Measurements from ENCODE around the gene CEP63.
A peak's percentile ranks its signal among the peaks of the same experiment; 100 is the strongest.

The CEP63 gene

DNA sequence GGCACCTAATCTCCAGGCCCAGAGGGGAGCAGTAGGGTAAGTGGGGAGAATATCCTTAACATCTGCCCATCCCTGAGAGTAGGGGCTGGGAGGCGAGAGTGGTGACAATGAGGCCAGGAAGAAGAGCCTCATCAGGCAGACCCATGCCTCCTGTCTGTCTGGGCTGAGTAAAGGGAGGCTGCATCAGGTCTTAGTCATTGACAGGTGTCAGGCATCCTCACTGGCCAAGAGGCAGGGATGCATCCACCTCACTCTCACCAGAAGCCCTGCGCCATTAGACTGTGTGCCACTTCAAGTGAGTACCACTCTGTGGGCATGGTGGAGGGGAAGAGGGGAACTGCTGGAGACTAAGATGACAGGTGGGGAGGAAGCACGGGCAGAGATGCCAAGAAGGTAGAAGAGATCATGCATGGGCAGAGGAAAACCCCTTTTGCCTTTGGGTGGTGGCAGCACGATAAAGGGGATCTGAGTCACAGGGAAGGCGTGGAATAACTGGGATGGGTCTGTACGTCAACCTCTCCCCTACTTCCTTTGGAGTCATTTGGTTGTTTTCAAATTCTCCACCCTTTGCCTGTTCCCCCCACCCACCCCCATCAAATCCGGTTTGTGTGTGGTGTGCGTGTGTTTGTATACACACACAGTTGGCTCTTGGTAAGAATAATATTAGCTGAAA, 14.2 kb upstream of the CEP63 start:
- no peak for DNase-seq

DNA sequence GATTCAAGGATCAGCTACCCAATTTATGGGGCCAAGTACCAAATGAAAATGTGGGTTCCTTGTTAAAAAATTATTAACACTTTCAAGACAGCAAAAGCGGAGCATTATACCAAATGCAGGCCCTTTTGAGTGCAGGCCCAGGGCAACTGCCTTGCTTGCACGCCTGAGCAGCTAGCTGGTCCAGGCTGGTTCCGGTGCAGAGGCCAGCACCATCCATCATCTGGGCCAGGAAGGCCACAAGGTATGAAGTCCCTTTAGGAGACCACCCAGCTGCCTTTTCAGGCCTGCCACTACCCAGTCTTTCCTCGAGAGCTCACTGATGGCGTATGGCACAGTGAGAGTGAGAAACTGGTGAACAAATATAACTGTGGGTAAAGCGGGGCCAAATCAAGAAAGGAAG, 13.0 kb upstream of the CEP63 start:
- DNase-seq = no peak

DNA sequence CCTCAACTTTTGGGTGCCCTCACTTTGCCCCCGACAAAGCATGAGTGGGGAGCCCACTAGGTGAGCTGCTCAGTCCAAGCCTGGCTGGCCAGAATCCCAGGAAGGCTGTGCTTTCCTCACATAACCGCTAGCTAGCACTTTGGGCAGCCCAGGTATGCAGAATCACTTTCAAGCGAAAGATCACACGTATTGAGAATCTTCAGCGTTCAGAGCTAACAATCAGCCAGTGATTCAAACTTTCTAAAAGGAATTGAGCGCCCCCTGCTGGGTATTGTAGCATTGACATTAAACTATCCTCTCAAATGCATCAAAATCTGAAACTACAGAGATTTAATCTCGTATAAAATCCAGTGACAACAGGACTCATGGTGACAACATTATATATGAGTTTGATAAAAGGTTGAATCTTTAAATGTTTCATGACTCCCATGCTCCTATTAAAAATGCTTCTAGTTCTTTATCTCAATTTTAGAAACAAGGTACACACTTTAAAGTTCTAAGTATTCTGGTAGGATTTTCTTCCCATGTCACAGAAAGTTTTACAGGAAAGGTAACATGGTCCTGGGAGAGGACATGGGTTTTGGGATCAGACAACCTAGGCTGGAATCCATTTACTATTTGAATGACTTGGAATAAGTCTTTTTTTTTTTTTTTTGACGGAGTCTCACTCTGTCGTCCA, 11.8 kb upstream of the CEP63 start:
- peak; percentile 80 to 87 for DNase-seq

DNA sequence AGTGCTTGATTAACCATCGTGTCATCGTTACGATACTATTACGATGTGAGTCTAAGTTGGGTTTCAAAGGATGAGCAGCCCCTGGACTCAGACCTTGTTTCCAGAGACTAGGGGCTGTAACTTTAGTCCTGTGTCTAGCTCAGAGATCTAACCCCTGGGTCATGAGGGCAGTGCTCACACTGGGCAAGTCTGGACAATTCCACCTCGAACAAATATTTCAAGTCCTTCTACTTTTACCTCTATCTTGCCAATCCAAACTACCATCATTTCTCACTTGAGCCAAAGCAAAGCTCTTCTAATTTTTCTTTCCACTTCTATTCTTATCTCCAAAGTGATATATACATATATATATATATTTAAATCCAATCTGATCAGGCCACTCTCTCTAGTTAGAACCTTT, 10.9 kb upstream of the CEP63 start:
- DNase-seq = no peak

DNA sequence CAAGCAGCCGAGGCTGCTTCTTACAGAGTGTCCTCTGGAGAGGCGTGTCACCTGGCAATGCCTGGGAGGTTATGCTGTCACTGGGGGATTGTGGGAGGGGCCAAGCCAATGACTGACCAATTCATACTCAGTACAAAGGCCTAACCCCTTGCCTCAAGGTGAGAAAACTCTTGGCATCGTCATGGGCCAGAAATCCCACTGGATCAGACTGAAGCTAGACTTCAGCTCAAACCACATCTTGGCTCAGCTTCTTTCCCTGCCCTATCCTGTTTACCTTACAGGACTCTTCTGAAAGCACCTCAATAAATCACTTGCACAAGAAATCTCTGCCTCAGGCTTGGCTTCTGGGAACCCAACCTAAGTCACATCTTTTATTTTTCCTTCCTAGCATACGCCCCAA, 9.6 kb upstream of the CEP63 start:
- DNase-seq = no peak

DNA sequence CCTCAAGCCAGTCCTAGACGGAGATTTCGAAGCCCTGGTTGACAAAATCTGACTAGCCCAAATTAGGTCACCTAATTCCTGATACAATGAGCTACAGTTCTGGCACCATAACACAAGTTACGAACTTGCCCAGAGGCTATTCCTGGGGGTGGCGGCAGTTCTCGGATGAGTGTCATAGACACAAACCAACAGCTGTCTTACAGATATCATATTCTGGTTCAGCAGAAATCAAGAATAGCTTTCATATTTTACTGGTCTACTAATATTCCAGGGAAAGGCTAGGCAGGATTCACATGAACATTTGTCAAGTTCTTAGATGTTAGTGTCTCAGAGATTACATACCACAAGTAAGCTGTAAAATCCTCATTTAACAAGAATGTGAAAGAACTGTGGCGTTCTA, 8.9 kb upstream of the CEP63 start:
- no peak for DNase-seq

DNA sequence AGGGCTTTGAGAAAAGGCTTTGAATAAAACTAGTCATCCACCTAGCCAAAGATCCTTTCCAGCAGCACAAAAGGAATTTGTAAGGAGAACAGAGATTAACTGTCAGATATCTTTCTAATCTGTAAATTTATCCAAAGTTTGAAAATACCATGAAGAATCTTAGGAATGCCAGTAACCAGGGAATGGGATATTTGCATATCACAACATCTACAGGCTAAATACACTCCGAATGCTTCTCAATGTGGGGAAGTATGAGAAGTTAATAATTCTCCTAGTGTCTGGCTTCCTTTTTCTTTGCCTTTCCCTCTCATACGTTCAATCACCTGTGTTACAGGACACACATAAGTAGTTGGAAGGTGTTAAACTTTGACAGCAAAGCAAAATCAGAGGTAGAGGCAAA, 7.9 kb upstream of the CEP63 start:
- DNase-seq = no peak

DNA sequence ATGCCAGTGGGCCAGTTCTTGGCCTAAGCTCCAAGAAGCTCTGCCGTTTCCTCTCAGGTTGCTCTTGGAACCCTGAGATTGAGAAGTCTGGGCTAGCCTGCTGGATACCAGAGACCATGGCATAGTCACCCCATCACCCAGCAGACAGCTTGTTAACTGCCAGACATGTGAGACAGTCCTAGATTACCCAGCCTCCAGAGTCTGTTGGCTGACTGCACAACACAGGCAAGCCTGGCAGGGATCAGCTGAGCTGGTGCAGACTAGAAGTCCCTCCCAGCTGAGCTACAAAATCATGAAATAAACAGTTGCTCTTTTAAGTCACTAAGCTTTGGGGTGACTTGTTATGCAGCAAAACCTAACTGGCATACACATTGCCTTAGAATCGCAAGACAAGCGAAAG, 5.3 kb upstream of the CEP63 start:
- no peak for DNase-seq

DNA sequence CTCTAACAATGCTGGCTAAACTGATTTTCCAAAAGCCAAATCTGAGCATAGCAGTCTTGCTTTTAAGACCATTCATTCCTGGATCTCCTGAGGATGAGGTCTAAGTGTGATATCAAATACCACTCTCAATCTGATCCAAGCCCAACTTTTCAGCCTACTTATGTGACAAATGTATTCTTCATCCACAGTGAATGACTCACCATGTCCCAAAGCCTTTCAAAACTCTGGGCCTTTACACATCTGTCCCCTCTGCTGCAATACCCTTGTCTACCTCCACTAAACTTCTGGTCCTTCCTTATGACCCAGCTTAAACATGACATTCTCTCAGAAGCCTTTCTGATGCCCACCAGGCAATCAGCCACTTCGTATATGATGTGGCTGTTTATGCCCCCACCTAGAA, 4.7 kb upstream of the CEP63 start:
- DNase-seq = no peak

DNA sequence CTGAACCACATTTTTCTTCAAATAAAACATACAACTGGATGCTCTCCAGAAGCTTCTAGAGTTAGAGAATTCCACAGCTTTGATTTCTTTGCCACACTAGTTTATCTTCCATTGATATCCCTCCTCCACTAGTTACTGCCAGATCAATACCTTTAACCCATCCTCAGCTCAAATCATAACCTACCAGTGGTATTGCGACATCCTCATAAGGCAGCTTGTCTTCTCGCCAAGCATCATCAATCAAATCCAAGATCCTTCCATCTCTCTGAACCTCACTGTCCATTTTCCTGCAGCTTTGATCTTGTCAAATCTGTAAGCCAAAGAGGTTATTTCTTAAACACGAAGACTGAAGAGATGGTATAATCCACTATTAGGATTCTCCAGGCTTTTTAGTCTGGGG, 3.2 kb upstream of the CEP63 start:
- no peak for DNase-seq

DNA sequence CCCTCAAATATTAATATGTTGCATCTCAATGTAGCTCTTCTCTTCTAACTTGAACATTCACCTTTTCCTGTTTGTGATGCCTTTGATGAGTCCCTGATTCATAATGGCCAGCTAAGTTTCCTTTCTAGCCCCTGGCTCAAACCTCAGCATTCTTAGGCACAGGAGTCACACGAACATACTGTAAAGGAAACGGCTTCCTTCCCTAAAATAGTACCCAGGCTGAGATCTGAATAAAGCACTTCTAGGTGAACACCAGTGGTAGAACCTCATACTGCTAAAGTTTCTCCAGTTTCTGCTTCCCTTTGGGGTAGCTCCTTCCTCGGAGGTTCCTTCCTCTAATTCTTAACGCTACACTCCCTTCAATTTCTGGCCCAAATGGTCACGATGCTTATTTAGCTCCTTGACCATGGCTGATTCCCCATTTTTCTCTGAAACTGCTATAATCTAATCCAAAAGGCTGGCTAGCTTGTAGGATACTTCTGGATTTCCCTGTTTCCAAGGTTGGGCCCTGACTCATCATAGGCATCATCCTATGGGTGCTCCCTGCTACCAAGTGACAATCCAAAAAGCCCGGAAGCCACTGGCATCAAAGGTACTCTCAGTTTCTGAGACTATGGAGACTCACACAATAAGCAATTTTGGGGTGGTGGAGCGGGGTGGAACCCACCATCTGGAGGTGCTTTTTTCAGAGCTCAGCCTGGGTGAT, 2.5 kb upstream of the CEP63 start:
- no peak for DNase-seq

DNA sequence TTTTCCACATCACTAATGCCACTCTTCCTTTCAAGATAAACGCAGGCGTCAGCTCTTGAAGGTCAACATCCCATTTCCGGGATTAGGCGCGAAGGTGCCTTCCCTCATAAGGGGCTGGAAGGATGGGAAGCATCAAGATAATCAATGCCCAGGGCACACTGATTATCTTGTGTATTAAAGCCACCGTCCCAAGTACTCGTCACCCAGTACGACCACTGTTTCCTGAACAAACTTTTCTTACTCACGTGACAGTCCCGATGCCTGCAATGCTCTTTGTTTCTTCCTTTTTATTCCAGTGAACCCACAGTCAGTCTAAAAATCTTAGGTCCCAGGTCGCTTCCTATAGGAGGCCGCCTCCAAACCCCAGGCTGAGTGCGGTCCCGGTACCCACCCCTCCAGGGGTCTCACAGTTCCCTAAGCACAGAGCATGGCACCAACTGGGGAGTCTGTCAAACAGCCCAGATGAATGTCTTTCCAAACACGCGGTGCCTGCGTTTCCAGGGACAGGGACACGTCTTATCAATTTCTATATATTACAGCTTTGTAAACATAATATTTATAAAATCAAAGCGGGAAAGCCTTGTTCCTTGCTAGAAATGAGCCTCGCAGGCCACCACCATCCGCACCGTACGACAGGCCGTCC, 661 bp upstream of the CEP63 start:
- DNase-seq = no peak

DNA sequence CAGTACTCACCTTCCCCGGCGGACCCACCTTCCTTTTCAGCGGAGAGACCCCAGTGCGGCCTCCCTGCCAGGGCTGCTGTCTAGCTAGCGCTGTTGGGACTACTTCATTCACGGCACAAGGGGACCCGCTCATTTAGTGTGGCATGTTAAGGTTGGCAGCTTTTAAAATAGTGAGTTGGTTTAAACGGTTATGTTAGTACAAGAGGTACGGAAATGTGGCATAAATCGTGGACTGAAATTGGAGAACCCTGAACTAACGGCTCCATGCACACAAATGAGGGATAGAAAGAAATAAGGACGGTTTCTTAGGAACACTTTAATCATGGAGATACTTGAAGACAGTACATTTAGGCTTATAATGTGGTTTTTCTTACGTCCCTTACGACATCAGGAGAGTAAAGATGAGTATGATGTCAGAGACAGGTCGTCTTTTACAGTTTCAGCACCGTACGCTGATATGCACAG, 752 bp downstream of the CEP63 start:
- DNase-seq = peak; percentile 41 to 46

DNA sequence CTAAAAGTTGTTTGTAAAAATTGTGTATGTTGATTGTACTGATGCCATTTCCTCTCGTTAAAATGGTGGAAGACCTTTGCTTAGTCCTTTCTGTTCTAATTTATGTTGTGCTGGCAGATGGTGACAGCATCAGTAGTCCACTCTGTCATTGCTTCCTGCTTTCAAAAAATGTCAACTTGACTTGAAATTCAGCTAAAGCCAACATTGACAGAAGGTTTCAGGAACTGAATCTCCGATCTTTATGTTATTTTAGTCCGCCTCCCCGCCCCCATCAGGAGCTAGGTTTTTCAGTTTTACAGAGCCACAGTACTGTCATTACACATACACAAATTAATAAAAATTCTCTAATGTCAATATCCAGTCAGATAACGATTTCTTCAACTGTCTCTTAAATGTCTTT, 1.5 kb downstream of the CEP63 start:
- DNase-seq = peak in 1 of 2 experiments; percentile 33

DNA sequence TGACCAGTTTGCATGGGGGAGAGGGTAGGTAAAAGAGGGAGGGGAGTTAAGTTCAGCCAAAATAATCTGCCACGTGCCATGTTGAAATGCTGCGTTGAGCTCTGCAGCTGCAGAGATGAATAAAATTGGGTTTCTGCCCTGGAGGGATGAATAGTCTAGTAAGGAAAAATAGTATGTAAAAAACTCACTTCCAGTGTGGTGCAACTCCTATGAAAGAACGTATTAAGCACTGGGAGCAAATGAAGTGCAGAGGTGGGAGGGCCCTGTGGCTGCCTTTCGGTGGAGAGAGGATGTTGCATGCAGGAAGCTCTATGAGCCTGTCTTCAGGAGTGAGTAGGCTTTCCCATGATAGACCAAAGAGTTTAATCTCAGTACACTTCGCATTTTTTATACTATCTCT, 8.6 kb downstream of the CEP63 start:
- DNase-seq = no peak

DNA sequence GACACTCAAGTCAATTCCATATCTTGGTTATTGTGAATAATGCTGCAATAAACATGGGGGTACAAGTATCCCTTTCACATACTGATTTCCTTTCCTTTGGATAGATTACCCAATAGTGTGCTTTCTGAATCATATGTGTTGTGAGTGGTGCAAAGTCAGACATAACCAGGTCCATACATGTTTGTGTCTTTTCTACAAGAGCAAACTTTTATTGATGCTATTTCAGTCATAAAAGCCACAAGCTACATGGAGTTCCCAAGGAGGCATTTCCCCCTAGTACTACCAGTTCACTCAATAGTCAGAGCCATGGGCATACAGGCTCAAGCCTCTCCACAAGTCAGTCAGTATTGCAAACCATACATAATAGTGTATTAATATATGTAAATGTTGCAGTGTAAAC, 10.1 kb downstream of the CEP63 start:
- no peak for DNase-seq

DNA sequence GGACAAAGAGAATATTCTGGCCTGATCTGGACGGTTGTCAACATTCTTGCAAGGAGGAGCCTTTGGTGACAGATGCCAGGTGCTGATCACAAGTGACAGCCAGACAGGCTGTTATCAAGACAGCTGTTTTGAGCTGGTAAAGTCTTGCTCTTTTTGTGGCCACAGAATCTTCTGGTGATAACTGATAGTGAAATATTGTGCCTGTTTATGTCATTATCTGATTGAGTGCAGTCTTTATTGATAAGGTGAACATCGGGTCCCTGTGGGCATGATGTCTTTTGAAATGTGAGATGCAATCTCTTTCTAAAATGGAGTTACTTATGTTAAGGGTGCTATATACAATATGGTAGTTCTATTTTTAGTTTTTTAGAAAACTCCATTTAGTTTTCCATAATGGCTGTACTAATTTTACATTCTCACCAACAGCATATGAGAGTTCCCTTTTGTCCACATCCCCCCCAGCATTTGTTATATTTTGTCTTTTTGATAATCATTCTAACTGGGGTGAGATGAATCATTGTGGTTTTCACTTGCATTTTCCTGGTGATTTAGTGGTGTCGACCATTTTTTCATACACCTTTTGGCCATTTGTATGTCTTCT, 10.7 kb downstream of the CEP63 start:
- DNase-seq = no peak

DNA sequence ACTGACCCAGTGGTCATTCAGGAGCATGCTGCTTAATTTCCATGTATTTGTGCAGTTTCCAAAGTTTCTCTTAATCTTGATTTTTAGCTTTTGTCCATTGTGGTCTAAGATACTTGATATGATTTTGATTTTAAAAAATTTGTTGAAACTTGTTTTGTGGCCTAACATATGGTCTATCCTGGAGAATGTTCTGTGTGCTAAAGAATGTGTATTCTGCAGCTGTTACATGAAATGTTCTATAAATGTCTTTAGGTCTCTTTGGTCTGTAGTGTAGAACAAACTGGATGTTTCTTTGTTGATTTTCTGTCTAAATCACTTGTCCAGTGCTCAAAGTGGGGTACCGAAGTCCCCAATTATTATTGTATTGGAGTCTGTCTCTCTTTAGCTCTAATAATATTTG, 17.4 kb downstream of the CEP63 start:
- no peak for DNase-seq

DNA sequence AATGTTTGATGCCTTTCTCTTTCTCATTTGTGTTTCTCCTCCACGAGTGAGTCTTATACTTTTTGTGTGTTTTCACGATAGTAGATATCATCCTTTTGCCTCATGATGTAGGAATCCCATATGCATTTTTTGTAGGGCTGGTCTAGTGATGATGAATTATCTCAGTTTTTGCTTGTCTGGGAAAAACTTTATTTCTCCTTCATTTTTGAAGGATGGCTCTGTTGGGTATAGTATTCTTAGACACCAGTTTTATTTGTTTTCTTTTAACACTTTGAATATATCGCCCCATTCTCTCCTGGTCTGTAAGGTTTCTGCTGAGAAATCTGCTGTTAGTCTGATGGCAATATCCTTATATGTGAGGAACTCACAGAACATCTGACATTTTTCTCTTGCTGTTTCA, 18.3 kb downstream of the CEP63 start:
- no peak for DNase-seq

DNA sequence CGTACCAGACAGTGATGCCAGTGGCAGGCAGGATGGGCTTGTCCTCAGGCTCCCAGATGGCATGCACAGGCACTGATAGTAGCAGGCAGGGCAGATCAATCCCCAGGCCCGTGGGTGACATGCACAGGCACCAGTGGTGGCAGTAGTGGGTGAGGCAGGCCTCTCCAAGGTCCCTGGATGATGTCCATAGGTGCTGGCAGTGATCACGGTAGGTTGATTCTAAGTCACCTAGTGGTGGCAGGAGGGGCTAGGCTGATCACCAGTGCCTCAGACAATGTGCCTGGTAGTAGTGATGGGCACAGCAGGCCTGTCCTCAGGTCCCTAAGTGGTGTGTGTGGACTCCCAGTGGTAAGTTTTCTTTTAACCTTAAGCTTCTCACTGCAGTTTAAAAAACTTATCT, 19.6 kb downstream of the CEP63 start:
- DNase-seq = no peak

DNA sequence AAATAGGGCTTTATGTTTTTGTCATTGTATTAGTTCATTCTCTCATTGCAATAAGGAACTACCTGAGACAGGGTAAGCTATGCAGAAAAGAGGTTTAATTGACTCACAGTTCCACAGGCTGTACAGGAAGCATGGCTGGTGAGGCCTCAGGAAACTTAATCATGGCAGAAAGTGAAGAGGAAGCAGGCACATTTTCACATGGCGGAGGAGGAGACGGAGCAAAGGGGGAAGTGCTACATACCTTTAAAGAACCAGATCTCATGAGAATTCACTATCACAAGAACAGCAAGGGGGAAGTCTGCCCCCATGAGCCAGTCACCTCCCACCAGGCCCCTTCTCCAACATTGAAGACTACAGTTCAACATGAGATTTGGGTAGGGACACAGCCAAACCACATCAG, 25.6 kb downstream of the CEP63 start:
- no peak for DNase-seq

DNA sequence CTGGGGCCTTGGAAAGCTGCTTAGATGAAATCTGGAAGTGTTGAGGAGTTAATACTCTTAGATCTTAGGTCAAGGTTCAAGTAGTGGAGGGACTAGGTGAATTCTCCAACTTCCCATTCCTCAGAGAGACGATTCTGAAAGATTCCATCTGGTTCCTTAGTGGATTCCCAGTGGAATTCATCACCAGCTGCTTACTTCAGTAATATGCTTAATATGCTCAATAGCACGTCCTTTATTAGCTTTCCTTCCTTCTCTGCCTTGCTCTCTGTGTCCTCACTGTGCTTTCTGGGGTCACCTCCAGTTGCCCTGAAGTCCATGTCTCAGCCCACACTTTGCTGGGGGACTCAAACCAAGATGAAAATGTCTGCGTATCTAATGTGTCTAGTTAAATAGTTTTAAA, 31.0 kb downstream of the CEP63 start:
- DNase-seq = no peak

DNA sequence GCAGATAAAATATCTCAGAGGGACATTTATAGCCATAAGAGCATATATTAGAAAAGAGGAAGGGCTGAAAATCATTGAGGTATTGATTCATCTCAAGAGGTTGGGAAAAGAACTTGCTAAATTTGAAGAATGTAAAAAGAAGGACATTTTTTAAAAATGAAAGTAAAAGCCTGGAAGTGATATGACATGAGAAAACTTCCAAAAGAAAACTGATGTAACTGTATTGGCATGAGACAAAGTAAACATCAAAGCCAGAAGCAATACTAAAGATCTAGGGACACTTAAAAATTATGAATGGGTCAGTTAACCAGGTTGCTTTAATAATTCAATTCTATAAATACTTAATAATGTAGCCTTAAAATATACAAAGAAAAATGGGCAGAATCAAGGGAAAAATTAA, 31.9 kb downstream of the CEP63 start:
- no peak for DNase-seq
